Activated T-helper 2 cell treated with anti-CD3 and anti-CD28 coated beads, Interferon-gamma antibody, Interleukin-2, Interleukin-4, amounts not matched to agents 10 μg/mL and 5 μg/mL and 100 μg/mL, durations not matched to agents 14 hours and 24 hours and 36 hours (primary cell): Measurements from ENCODE around the gene EMP1. TPM values are rescaled to one million over a fixed set of nuclear protein-coding genes. Genes with fewer than 3 reads are reported as not detected.
"Not testable (repeated sequence)": the region's sequence is repeated elsewhere in the genome, so short reads cannot be mapped to it uniquely, and the experiment has no call there.

Experiments used
- DNase-seq: peaks from one replicate; pipeline ENCODE4 v3.0.0; 2021; ENCODE audit warnings: low spot score
- H3K27ac Mint-ChIP-seq: one replicate; pipeline ENCODE4 v1.8.0; 2021; ENCODE audit warnings: mixed read lengths
- H3K27me3 Mint-ChIP-seq: one replicate; pipeline ENCODE4 v1.8.0; 2021; ENCODE audit warnings: low read depth, mixed read lengths
- H3K36me3 Mint-ChIP-seq: one replicate; pipeline ENCODE4 v1.8.0; 2021; ENCODE audit warnings: low read depth, mixed read lengths
- H3K4me1 Mint-ChIP-seq: one replicate; pipeline ENCODE4 v1.8.0; 2021; ENCODE audit warnings: low read depth, mixed read lengths
- H3K4me3 Mint-ChIP-seq: one replicate; pipeline ENCODE4 v1.8.0; 2021; ENCODE audit warnings: low read depth, mild to moderate bottlenecking, moderate library complexity, mixed read lengths
- H3K9me3 Mint-ChIP-seq: one replicate; pipeline ENCODE4 v1.8.0; 2021; ENCODE audit warnings: mixed read lengths
- intact Hi-C: fragments of 100-400 bp; cut with micrococcal nuclease; formaldehyde crosslinking; loops from one replicate; pipeline ENCODE4 v1.15.1; 2023
- total RNA-seq: library from RNA; stranded (reverse); gene quantifications from 2 replicates; pipeline ENCODE4 v1.2.3, GENCODE V29; 2022

Gene EMP1
- total RNA-seq, 1 donor from 2014 or later = 10.2 TPM

GRCh38 chr12:13267826-13268225, 71.3 kb downstream of the EMP1 start:
- H3K27ac Mint-ChIP-seq, intact Hi-C loops, H3K4me3 Mint-ChIP-seq, H3K4me1 Mint-ChIP-seq, DNase-seq, H3K36me3 Mint-ChIP-seq, H3K27me3 Mint-ChIP-seq, H3K9me3 Mint-ChIP-seq: not testable (repeated sequence)

DNA sequence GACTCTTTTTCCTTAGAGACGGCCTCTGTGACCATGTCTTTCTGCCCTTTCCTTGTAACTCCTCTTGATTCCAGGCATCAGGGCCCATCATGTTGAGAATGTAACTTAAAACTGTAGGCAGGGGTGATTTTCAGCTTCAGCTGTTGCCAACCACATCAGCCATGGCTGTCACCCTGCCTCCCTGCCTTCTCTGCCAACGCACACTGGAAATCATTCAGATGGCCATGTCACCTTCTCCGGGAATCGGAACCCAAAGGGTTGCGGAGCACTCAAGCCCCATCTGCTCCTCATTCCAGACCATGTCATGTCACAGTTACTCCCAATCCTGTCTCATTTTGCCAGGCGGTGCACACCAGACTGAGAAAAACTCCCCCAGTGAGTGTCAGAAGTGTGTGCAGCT, 72.1 kb downstream of the EMP1 start:
- intact Hi-C loops = no loop called here
- no peaks in the 10 kb centered on the region for H3K36me3 Mint-ChIP-seq
- H3K4me3 Mint-ChIP-seq = no peak overlapping the region
- no peaks in the 10 kb centered on the region for H3K9me3 Mint-ChIP-seq
- peaks cover 10% of the 10 kb centered on the region for H3K27me3 Mint-ChIP-seq
- DNase-seq = no peak
- no peak overlapping the region for H3K27ac Mint-ChIP-seq
- no peaks in the 10 kb centered on the region for H3K4me1 Mint-ChIP-seq

Other genes starting within 250 kb of the EMP1 start
- gene GPRC5D, start 244.6 kb upstream of the EMP1 start, total RNA-seq = not detected in 2 replicates
- 11.9 and 13.3 TPM in 2 replicates for gene HEBP1, start 196.5 kb upstream of the EMP1 start, total RNA-seq
- gene FAM234B, start 152.3 kb upstream of the EMP1 start, total RNA-seq = 5.7 and 6.8 TPM in 2 replicates
- gene GSG1, start 93.1 kb upstream of the EMP1 start, total RNA-seq = not detected in 2 replicates